ENCODE results near the gene C5orf22. TPM values are rescaled to one million over a fixed set of nuclear protein-coding genes. Genes with fewer than 3 reads are reported as not detected.

Gene C5orf22
- total RNA-seq, 4 donors from 2014 or later = 5.6 to 31.0 (median 18.3) TPM

DNA sequence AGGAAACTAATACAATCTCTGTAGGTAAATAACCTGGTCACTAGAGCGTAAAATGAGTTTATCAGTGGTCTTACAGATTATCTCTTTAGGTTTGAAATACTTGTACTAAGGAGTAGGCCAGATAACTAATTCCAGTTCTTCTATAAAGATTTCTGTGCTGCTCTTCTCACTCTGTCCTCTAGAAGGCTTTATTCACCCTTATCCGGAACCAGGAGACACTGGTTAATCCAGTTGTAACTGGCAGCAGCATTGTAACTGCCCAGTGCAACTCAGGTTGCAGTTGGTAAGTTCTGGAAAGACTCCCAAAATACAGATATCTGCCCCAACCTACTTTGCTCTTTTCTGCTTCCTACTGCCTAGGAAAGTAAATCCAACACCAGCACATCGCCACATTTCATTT is 19.8 kb downstream of the C5orf22 start:
- H3K27me3 ChIP-seq = no peaks in the 10 kb centered on the region
- H3K9me3 ChIP-seq = no peaks in the 10 kb centered on the region
- H3K4me3 ChIP-seq = no peak overlapping the region
- no peak for TF ChIP-seq CTCF (IDR thresholded peaks at IDR 0.05)
- TF ChIP-seq POLR2A (IDR thresholded peaks at IDR 0.05) = no peak
- intact Hi-C loops (cut with DNase I; ENCODE audit: low total_unique reads) = no loop called here
- no peaks in the 10 kb centered on the region for H3K4me1 ChIP-seq
- no peak for DNase-seq
- H3K27ac ChIP-seq = no peak overlapping the region
- no peaks in the 10 kb centered on the region for H3K36me3 ChIP-seq

GRCh38 chr5:31553863-31554262 is 21.8 kb downstream of the C5orf22 start:
- DNase-seq = no peak
- Histone ChIP-seq H3K9me3 (no peaks in the 10 kb centered on the region), H3K36me3 (no peaks in the 10 kb centered on the region), H3K4me3 (no peak overlapping the region), H3K4me1 (no peaks in the 10 kb centered on the region), H3K27me3 (no peaks in the 10 kb centered on the region), H3K27ac (no peak overlapping the region)
- TF ChIP-seq CTCF (IDR thresholded peaks at IDR 0.05) = no peak
- no peak for TF ChIP-seq POLR2A (IDR thresholded peaks at IDR 0.05)
- intact Hi-C loops (cut with DNase I; ENCODE audit: low total_unique reads) = no loop called here

- Histone ChIP-seq H3K4me1 (no peaks in the 10 kb centered on the region), H3K36me3 (no peaks in the 10 kb centered on the region), H3K4me3 (no peak overlapping the region), H3K9me3 (no peaks in the 10 kb centered on the region), H3K27ac (no peak overlapping the region), H3K27me3 (no peaks in the 10 kb centered on the region)
- no peak for DNase-seq
- no peak for TF ChIP-seq POLR2A (IDR thresholded peaks at IDR 0.05)
- TF ChIP-seq CTCF (IDR thresholded peaks at IDR 0.05) = no peak
- intact Hi-C loops (cut with DNase I; ENCODE audit: low total_unique reads) = no loop called here
Measured at GRCh38 chr5:31554552-31554951, 22.5 kb downstream of the C5orf22 start.

- Histone ChIP-seq H3K27me3 (no peaks in the 10 kb centered on the region), H3K27ac (no peak overlapping the region), H3K36me3 (no peaks in the 10 kb centered on the region), H3K4me1 (no peaks in the 10 kb centered on the region), H3K9me3 (no peaks in the 10 kb centered on the region), H3K4me3 (no peak overlapping the region)
- intact Hi-C loops (cut with DNase I; ENCODE audit: low total_unique reads) = no loop called here
- no peak for DNase-seq
- TF ChIP-seq POLR2A (IDR thresholded peaks at IDR 0.05) = no peak
Measured at GRCh38 chr5:31556461-31556860, 24.4 kb downstream of the C5orf22 start.

- no peaks in the 10 kb centered on the region for H3K27me3 ChIP-seq
- no peak overlapping the region for H3K4me3 ChIP-seq
- DNase-seq = no peak
- H3K4me1 ChIP-seq = no peaks in the 10 kb centered on the region
- intact Hi-C loops (cut with DNase I; ENCODE audit: low total_unique reads) = no loop called here
- H3K9me3 ChIP-seq = no peaks in the 10 kb centered on the region
- TF ChIP-seq POLR2A (IDR thresholded peaks at IDR 0.05) (no peak), CTCF (IDR thresholded peaks at IDR 0.05) (no peak)
- H3K36me3 ChIP-seq = no peaks in the 10 kb centered on the region
- no peak overlapping the region for H3K27ac ChIP-seq
Measured at GRCh38 chr5:31559942-31560341, 27.8 kb downstream of the C5orf22 start.

DNA sequence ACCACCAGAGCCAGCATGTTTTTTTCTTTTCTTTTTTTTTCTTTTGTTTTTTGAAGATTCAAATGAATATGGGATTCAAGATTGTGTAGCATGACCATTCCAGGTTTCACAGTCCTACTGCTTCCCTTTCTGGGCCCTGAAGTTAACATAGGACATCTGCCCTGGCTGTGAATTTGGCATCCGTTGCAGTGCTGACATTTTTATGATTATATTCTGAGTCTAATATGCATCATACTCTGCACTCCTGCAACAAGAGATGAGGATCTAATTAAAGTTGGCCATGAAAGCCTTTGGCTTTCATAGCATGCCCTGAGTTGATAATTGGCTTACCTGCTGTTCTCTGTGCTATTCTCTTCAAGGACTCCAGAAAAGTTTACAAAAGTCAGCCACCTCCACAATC is 29.8 kb downstream of the C5orf22 start:
- Histone ChIP-seq H3K4me1 (no peaks in the 10 kb centered on the region), H3K9me3 (no peaks in the 10 kb centered on the region), H3K27ac (no peak overlapping the region), H3K27me3 (no peaks in the 10 kb centered on the region), H3K4me3 (no peak overlapping the region), H3K36me3 (no peaks in the 10 kb centered on the region)
- intact Hi-C loops (cut with DNase I; ENCODE audit: low total_unique reads) = no loop called here
- no peak for DNase-seq
- no peak for TF ChIP-seq POLR2A (IDR thresholded peaks at IDR 0.05)
- no peak for TF ChIP-seq CTCF (IDR thresholded peaks at IDR 0.05)
